ENCODE data around the gene GLT8D2.

The GLT8D2 gene

GRCh38 chr12:104091136-104091535 is 41.1 kb upstream of the GLT8D2 start:
- Histone ChIP-seq H3K23ac (ENCODE audit: low read length) (no peak overlapping the region), H3K79me1 (ENCODE audit: low read length) (no peaks in the 10 kb centered on the region), H4K12ac (ENCODE audit: low read depth, low read length) (no peak overlapping the region), H3K36me3 (ENCODE audit: control insufficient read depth in 1 of 2, insufficient read depth in 2 of 2, low read length in 2 of 2) (peaks cover 7 to 10% of the 10 kb centered on the region in 2 experiments), H3K4me3 (ENCODE audit: low read depth, low read length) (no peak overlapping the region), H3K4ac (ENCODE audit: low read depth, low read length) (no peak overlapping the region), H3K9me3 (ENCODE audit: insufficient read depth, low read depth, low read length) (no peaks in the 10 kb centered on the region), H3K14ac (ENCODE audit: low read length) (no peak overlapping the region), H3K4me1 (ENCODE audit: control insufficient read depth in 1 of 2, insufficient read depth in 2 of 2, low read length in 2 of 2) (no peaks in the 10 kb centered on the region), H3K18ac (ENCODE audit: low read length) (no peak overlapping the region), H2BK12ac (ENCODE audit: low read length) (no peak overlapping the region), H3K9ac (ENCODE audit: low read length) (no peak overlapping the region), H3K4me2 (ENCODE audit: low read length) (no peak overlapping the region), H4K8ac (ENCODE audit: low read depth, low read length) (no peak overlapping the region), H2AFZ (ENCODE audit: insufficient read depth, low read length, poor library complexity) (no peak overlapping the region), H4K91ac (ENCODE audit: low read depth, low read length) (no peak overlapping the region), H2BK5ac (ENCODE audit: low read depth, low read length, poor library complexity) (no peak overlapping the region), H2AK5ac (ENCODE audit: low read length) (no peak overlapping the region), H3K27me3 (ENCODE audit: insufficient read depth, low read length) (no peaks in the 10 kb centered on the region), H3K79me2 (ENCODE audit: control insufficient read depth, insufficient read depth, low read length, poor library complexity) (no peaks in the 10 kb centered on the region), H2BK120ac (ENCODE audit: insufficient read depth, low read length, poor library complexity) (no peak overlapping the region), H3K27ac (ENCODE audit: low read depth, low read length) (no peak overlapping the region)
- WGBS (ENCODE audit: extremely low coverage, insufficient coverage, insufficient read length) = no CpG with 5 or more reads among the region's 4 CpGs
- DNase-seq = no peak

GRCh38 chr12:104090685-104091084 is 40.7 kb upstream of the GLT8D2 start:
- Histone ChIP-seq H3K79me1 (ENCODE audit: low read length) (no peaks in the 10 kb centered on the region), H2AFZ (ENCODE audit: insufficient read depth, low read length, poor library complexity) (no peak overlapping the region), H3K4me1 (ENCODE audit: control insufficient read depth in 1 of 2, insufficient read depth in 2 of 2, low read length in 2 of 2) (no peaks in the 10 kb centered on the region), H3K27me3 (ENCODE audit: insufficient read depth, low read length) (no peaks in the 10 kb centered on the region), H2BK12ac (ENCODE audit: low read length) (no peak overlapping the region), H4K91ac (ENCODE audit: low read depth, low read length) (no peak overlapping the region), H4K12ac (ENCODE audit: low read depth, low read length) (no peak overlapping the region), H2BK120ac (ENCODE audit: insufficient read depth, low read length, poor library complexity) (no peak overlapping the region), H3K4me3 (ENCODE audit: low read depth, low read length) (no peak overlapping the region), H2AK5ac (ENCODE audit: low read length) (no peak overlapping the region), H3K14ac (ENCODE audit: low read length) (no peak overlapping the region), H3K9ac (ENCODE audit: low read length) (no peak overlapping the region), H3K79me2 (ENCODE audit: control insufficient read depth, insufficient read depth, low read length, poor library complexity) (no peaks in the 10 kb centered on the region), H3K9me3 (ENCODE audit: insufficient read depth, low read depth, low read length) (no peaks in the 10 kb centered on the region), H3K36me3 (ENCODE audit: control insufficient read depth in 1 of 2, insufficient read depth in 2 of 2, low read length in 2 of 2) (peaks cover 7 to 10% of the 10 kb centered on the region in 2 experiments), H4K8ac (ENCODE audit: low read depth, low read length) (no peak overlapping the region), H3K18ac (ENCODE audit: low read length) (no peak overlapping the region), H3K23ac (ENCODE audit: low read length) (no peak overlapping the region), H3K4ac (ENCODE audit: low read depth, low read length) (no peak overlapping the region), H3K4me2 (ENCODE audit: low read length) (no peak overlapping the region), H2BK5ac (ENCODE audit: low read depth, low read length, poor library complexity) (no peak overlapping the region), H3K27ac (ENCODE audit: low read depth, low read length) (no peak overlapping the region)
- no CpG with 5 or more reads among the region's 1 CpG for WGBS (ENCODE audit: extremely low coverage, insufficient coverage, insufficient read length)
- DNase-seq = no peak

GRCh38 chr12:104083769-104084475 is 33.9 kb upstream of the GLT8D2 start:
- Histone ChIP-seq H2BK120ac (ENCODE audit: insufficient read depth, low read length, poor library complexity) (no peak overlapping the region), H3K4me2 (ENCODE audit: low read length) (no peak overlapping the region), H3K14ac (ENCODE audit: low read length) (no peak overlapping the region), H2BK12ac (ENCODE audit: low read length) (no peak overlapping the region), H3K27ac (ENCODE audit: low read depth, low read length) (no peak overlapping the region), H3K4me3 (ENCODE audit: low read depth, low read length) (no peak overlapping the region), H3K9ac (ENCODE audit: low read length) (no peak overlapping the region), H3K23ac (ENCODE audit: low read length) (no peak overlapping the region), H4K91ac (ENCODE audit: low read depth, low read length) (no peak overlapping the region), H3K4me1 (ENCODE audit: control insufficient read depth in 1 of 2, insufficient read depth in 2 of 2, low read length in 2 of 2) (no peaks in the 10 kb centered on the region), H4K12ac (ENCODE audit: low read depth, low read length) (no peak overlapping the region), H2AFZ (ENCODE audit: insufficient read depth, low read length, poor library complexity) (no peak overlapping the region), H3K79me1 (ENCODE audit: low read length) (no peaks in the 10 kb centered on the region), H3K79me2 (ENCODE audit: control insufficient read depth, insufficient read depth, low read length, poor library complexity) (no peaks in the 10 kb centered on the region), H3K36me3 (ENCODE audit: control insufficient read depth in 1 of 2, insufficient read depth in 2 of 2, low read length in 2 of 2) (peaks cover 8 to 10% of the 10 kb centered on the region in 2 experiments), H2BK5ac (ENCODE audit: low read depth, low read length, poor library complexity) (no peak overlapping the region), H4K8ac (ENCODE audit: low read depth, low read length) (no peak overlapping the region), H3K4ac (ENCODE audit: low read depth, low read length) (no peak overlapping the region), H2AK5ac (ENCODE audit: low read length) (no peak overlapping the region), H3K27me3 (ENCODE audit: insufficient read depth, low read length) (no peaks in the 10 kb centered on the region), H3K9me3 (ENCODE audit: insufficient read depth, low read depth, low read length) (no peaks in the 10 kb centered on the region), H3K18ac (ENCODE audit: low read length) (no peak overlapping the region)
- DNase-seq = no peak
- WGBS (ENCODE audit: extremely low coverage, insufficient coverage, insufficient read length) = no CpG with 5 or more reads among the region's 8 CpGs

GRCh38 chr12:104080764-104081163 is 30.8 kb upstream of the GLT8D2 start:
- no peaks in the 10 kb centered on the region for H3K79me1 ChIP-seq (ENCODE audit: low read length)
- no peak overlapping the region for H4K12ac ChIP-seq (ENCODE audit: low read depth, low read length)
- H3K4me1 ChIP-seq (ENCODE audit: control insufficient read depth in 1 of 2, insufficient read depth in 2 of 2, low read length in 2 of 2) = no peaks in the 10 kb centered on the region
- no peak overlapping the region for H3K23ac ChIP-seq (ENCODE audit: low read length)
- H3K4ac ChIP-seq (ENCODE audit: low read depth, low read length) = no peak overlapping the region
- no peak overlapping the region for H2BK5ac ChIP-seq (ENCODE audit: low read depth, low read length, poor library complexity)
- no peak overlapping the region for H3K4me3 ChIP-seq (ENCODE audit: low read depth, low read length)
- H3K9me3 ChIP-seq (ENCODE audit: insufficient read depth, low read depth, low read length) = no peaks in the 10 kb centered on the region
- no peak overlapping the region for H3K18ac ChIP-seq (ENCODE audit: low read length)
- H3K14ac ChIP-seq (ENCODE audit: low read length) = no peak overlapping the region
- no peak overlapping the region for H3K4me2 ChIP-seq (ENCODE audit: low read length)
- H2AFZ ChIP-seq (ENCODE audit: insufficient read depth, low read length, poor library complexity) = no peak overlapping the region
- no peak overlapping the region for H2AK5ac ChIP-seq (ENCODE audit: low read length)
- no peak overlapping the region for H2BK120ac ChIP-seq (ENCODE audit: insufficient read depth, low read length, poor library complexity)
- H4K8ac ChIP-seq (ENCODE audit: low read depth, low read length) = no peak overlapping the region
- no CpG with 5 or more reads among the region's 1 CpG for WGBS (ENCODE audit: extremely low coverage, insufficient coverage, insufficient read length)
- H3K79me2 ChIP-seq (ENCODE audit: control insufficient read depth, insufficient read depth, low read length, poor library complexity) = no peaks in the 10 kb centered on the region
- DNase-seq = no peak
- H3K27ac ChIP-seq (ENCODE audit: low read depth, low read length) = no peak overlapping the region
- H2BK12ac ChIP-seq (ENCODE audit: low read length) = no peak overlapping the region
- H3K36me3 ChIP-seq (ENCODE audit: control insufficient read depth in 1 of 2, insufficient read depth in 2 of 2, low read length in 2 of 2) = peaks cover 2 to 5% of the 10 kb centered on the region in 2 experiments
- H4K91ac ChIP-seq (ENCODE audit: low read depth, low read length) = no peak overlapping the region
- no peaks in the 10 kb centered on the region for H3K27me3 ChIP-seq (ENCODE audit: insufficient read depth, low read length)
- H3K9ac ChIP-seq (ENCODE audit: low read length) = no peak overlapping the region
